ENCODE measurements around the gene P2RY13.

Gene P2RY13

GRCh38 chr3:151346292-151346691, 16.9 kb upstream of the P2RY13 start:
- TF ChIP-seq CTCF (conservative IDR thresholded peaks at IDR 0.05; ENCODE audit: control insufficient read depth, insufficient read depth, low read depth, low read length) = no peak
- H3K4me3 ChIP-seq (ENCODE audit: control insufficient read depth, low read depth, low read length) = no peak overlapping the region
- DNase-seq (ENCODE audit: low read depth) = no peak

GRCh38 chr3:151345859-151346258, 16.5 kb upstream of the P2RY13 start:
- peak overlapping the region; percentile 20 for H3K4me3 ChIP-seq (ENCODE audit: control insufficient read depth, low read depth, low read length)
- no peak for TF ChIP-seq CTCF (conservative IDR thresholded peaks at IDR 0.05; ENCODE audit: control insufficient read depth, insufficient read depth, low read depth, low read length)
- DNase-seq (ENCODE audit: low read depth) = peak; percentile 79

- H3K4me3 ChIP-seq (ENCODE audit: control insufficient read depth, low read depth, low read length) = no peak overlapping the region
- no peak for TF ChIP-seq CTCF (conservative IDR thresholded peaks at IDR 0.05; ENCODE audit: control insufficient read depth, insufficient read depth, low read depth, low read length)
- no peak for DNase-seq (ENCODE audit: low read depth)
Observed at GRCh38 chr3:151331696-151332095, 2.3 kb upstream of the P2RY13 start.

GRCh38 chr3:151330899-151331298, 1.6 kb upstream of the P2RY13 start:
- DNase-seq (ENCODE audit: low read depth) = no peak
- H3K4me3 ChIP-seq (ENCODE audit: control insufficient read depth, low read depth, low read length) = no peak overlapping the region
- no peak for TF ChIP-seq CTCF (conservative IDR thresholded peaks at IDR 0.05; ENCODE audit: control insufficient read depth, insufficient read depth, low read depth, low read length)

GRCh38 chr3:151330379-151330778, 1.0 kb upstream of the P2RY13 start:
- TF ChIP-seq CTCF (conservative IDR thresholded peaks at IDR 0.05; ENCODE audit: control insufficient read depth, insufficient read depth, low read depth, low read length) = no peak
- DNase-seq (ENCODE audit: low read depth) = no peak
- no peak overlapping the region for H3K4me3 ChIP-seq (ENCODE audit: control insufficient read depth, low read depth, low read length)

- DNase-seq (ENCODE audit: low read depth) = peak; percentile 43
- TF ChIP-seq CTCF (conservative IDR thresholded peaks at IDR 0.05; ENCODE audit: control insufficient read depth, insufficient read depth, low read depth, low read length) = no peak
- H3K4me3 ChIP-seq (ENCODE audit: control insufficient read depth, low read depth, low read length) = no peak overlapping the region
Observed at GRCh38 chr3:151328298-151328995, 902 bp downstream of the P2RY13 start.
